PC-3 (cell line): ENCODE results near the gene NKD1. TPM values are rescaled to one million over a fixed set of nuclear protein-coding genes. Genes with fewer than 3 reads are reported as not detected.

Experiments
- ATAC-seq: fragments of 200-7000 bp; cut with Tn5 transposase; 2 replicates; pipeline ENCODE4 v1.9.1; 2020; ENCODE audit warnings: mild to moderate bottlenecking, moderate library complexity
- BruUV-seq: library from RNA; stranded (reverse); fragments of 400-500 nt; replicated peaks from 2 replicates; lab custom pipeline; 2021; lab: Mats Ljungman, UMichigan
- CTCF ChIA-PET: fragments of 300-600 bp; sonication (Branson Sonifier 250); formaldehyde crosslinking; loops from one replicate; lab custom pipeline; 2022; ENCODE audit warnings: antibody characterized with exemption; lab: Charles Lee
- POLR2A ChIA-PET: fragments of 300-600 bp; sonication (Branson Sonifier 250); formaldehyde crosslinking; loops from one replicate; lab custom pipeline; 2022; ENCODE audit warnings: antibody characterized with exemption; ENCODE audit not compliant: unreplicated experiment; lab: Charles Lee
- DNase-seq: peaks from one replicate; pipeline ENCODE4 v3.0.0-alpha.2; 2015
- H2AFZ ChIP-seq: fragments of 300-600 bp; sonication (generic); 2 replicates; pipeline ENCODE4 v1.6.0; 2016; ENCODE audit warnings: antibody characterized with exemption, low read length
- H3F3A ChIP-seq: fragments of 300-600 bp; sonication (generic); one replicate; pipeline ENCODE4 v1.6.0; 2017; ENCODE audit warnings: antibody characterized with exemption, low read length, control low read depth, mild to moderate bottlenecking; ENCODE audit not compliant: unreplicated experiment
- H3K27ac ChIP-seq: fragments of 300-600 bp; sonication (generic); 2 replicates; pipeline ENCODE4 v1.5.1; 2016; ENCODE audit warnings: mild to moderate bottlenecking, low read length
- H3K27me3 ChIP-seq: fragments of 300-600 bp; sonication (generic); 2 replicates; pipeline ENCODE4 v1.6.1; 2016; ENCODE audit warnings: low read length, mixed read lengths
- H3K36me3 ChIP-seq: fragments of 300-600 bp; sonication (generic); 2 replicates; pipeline ENCODE4 v1.6.1; 2016; ENCODE audit warnings: low read depth, mixed run types, low read length, mixed read lengths
- H3K4me1 ChIP-seq: fragments of 300-600 bp; sonication (generic); 2 replicates; pipeline ENCODE4 v1.5.1; 2016; ENCODE audit warnings: low read length; ENCODE audit not compliant: insufficient read depth
- H3K4me2 ChIP-seq: fragments of 300-600 bp; sonication (generic); 2 replicates; pipeline ENCODE4 v1.6.0; 2016; ENCODE audit warnings: low read length
- H3K4me3 ChIP-seq: fragments of 300-600 bp; sonication (generic); 2 replicates; pipeline ENCODE4 v1.5.1; 2016; ENCODE audit warnings: mild to moderate bottlenecking, low read length, mixed read lengths
- H3K79me2 ChIP-seq: fragments of 300-600 bp; sonication (generic); 2 replicates; pipeline ENCODE4 v1.6.1; 2017; ENCODE audit warnings: low read length, mixed read lengths
- H3K9ac ChIP-seq: fragments of 300-600 bp; sonication (generic); 2 replicates; pipeline ENCODE4 v1.6.0; 2016; ENCODE audit warnings: mild to moderate bottlenecking, low read length
- H3K9me2 ChIP-seq: fragments of 300-600 bp; sonication (generic); replicated peaks from 2 replicates; pipeline ENCODE4 v1.6.1; 2016; ENCODE audit warnings: mixed run types, low read length, mixed read lengths
- H3K9me3 ChIP-seq: fragments of 300-600 bp; sonication (generic); 2 replicates; pipeline ENCODE4 v1.6.1; 2016; ENCODE audit warnings: low read length, mixed read lengths
- H4K20me1 ChIP-seq: fragments of 300-600 bp; sonication (generic); 2 replicates; pipeline ENCODE4 v1.6.1; 2016; ENCODE audit warnings: low read length, mixed read lengths
- CTCF ChIP-seq: fragments of 300-600 bp; sonication (generic); conservative IDR thresholded peaks from 2 replicates; pipeline ENCODE4 v1.5.1; 2017; ENCODE audit warnings: antibody characterized with exemption, low read depth, mild to moderate bottlenecking, low read length
- EZH2 ChIP-seq: fragments of 300-600 bp; sonication (generic); IDR thresholded peaks from one replicate; pipeline ENCODE4 v1.6.1; 2017; ENCODE audit warnings: antibody characterized with exemption, mild to moderate bottlenecking, low read length; ENCODE audit not compliant: unreplicated experiment
- EZH2phosphoT487 ChIP-seq: fragments of 300-600 bp; sonication (generic); IDR thresholded peaks from 2 replicates; pipeline ENCODE4 v1.6.1; 2018; ENCODE audit warnings: mild to moderate bottlenecking, antibody characterized with exemption, low read length, borderline replicate concordance
- intact Hi-C: fragments of 100-400 bp; cut with micrococcal nuclease; formaldehyde crosslinking; loops from 2 replicates; pipeline ENCODE4 v1.9.0; 2023
- total RNA-seq: library from RNA; depleted of rRNA; stranded (reverse); fragments of >200 nt; gene quantifications from 2 replicates; pipeline ENCODE4 v1.2.3, GENCODE V29; 2014

Gene NKD1
- total RNA-seq, 1 experiment from 2014 or later: 0.07 TPM

GRCh38 chr16:50587543-50587942 is 39.3 kb downstream of the NKD1 start:
- TF ChIP-seq CTCF (no peak), EZH2phosphoT487 (no peak), EZH2 (no peak)
- no peak for DNase-seq
- Histone ChIP-seq H2AFZ (no peak overlapping the region), H3K79me2 (no peaks in the 10 kb centered on the region), H3K27me3 (no peaks in the 10 kb centered on the region), H3K4me3 (no peak overlapping the region), H3K9ac (no peak overlapping the region), H3K27ac (no peak overlapping the region), H3K4me2 (no peak overlapping the region), H3K36me3 (no peaks in the 10 kb centered on the region), H4K20me1 (no peaks in the 10 kb centered on the region), H3K9me2 (no peaks in the 10 kb centered on the region), H3K9me3 (no peaks in the 10 kb centered on the region), H3F3A (no peaks in the 10 kb centered on the region), H3K4me1 (no peaks in the 10 kb centered on the region)
- ChIA-PET POLR2A (no interaction called here), CTCF (no interaction called here)
- intact Hi-C loops: no loop called here
- no TSS peak for BruUV-seq
- no peak for ATAC-seq

- H3K36me3 ChIP-seq: no peaks in the 10 kb centered on the region
- no peaks in the 10 kb centered on the region for H3K9me3 ChIP-seq
- H3K9ac ChIP-seq: no peak overlapping the region
- H3K4me1 ChIP-seq: no peaks in the 10 kb centered on the region
- no peak overlapping the region for H3K27ac ChIP-seq
- ChIA-PET CTCF (no interaction called here), POLR2A (no interaction called here)
- no peaks in the 10 kb centered on the region for H4K20me1 ChIP-seq
- ATAC-seq (no peak), DNase-seq (no peak)
- TF ChIP-seq EZH2 (no peak), EZH2phosphoT487 (no peak), CTCF (no peak)
- no peak overlapping the region for H3K4me3 ChIP-seq
- intact Hi-C loops: no loop called here
- no peaks in the 10 kb centered on the region for H3F3A ChIP-seq
- no peak overlapping the region for H2AFZ ChIP-seq
- BruUV-seq: no TSS peak
- H3K9me2 ChIP-seq: no peaks in the 10 kb centered on the region
- H3K79me2 ChIP-seq: no peaks in the 10 kb centered on the region
- H3K4me2 ChIP-seq: no peak overlapping the region
- no peaks in the 10 kb centered on the region for H3K27me3 ChIP-seq
These were observed 40.1 kb downstream of the NKD1 start for GRCh38 chr16:50588276-50588675.

- intact Hi-C loops: no loop called here
- H3K4me1 ChIP-seq: no peaks in the 10 kb centered on the region
- H4K20me1 ChIP-seq: no peaks in the 10 kb centered on the region
- no peaks in the 10 kb centered on the region for H3K9me2 ChIP-seq
- H3K79me2 ChIP-seq: no peaks in the 10 kb centered on the region
- no peak overlapping the region for H3K4me2 ChIP-seq
- ChIA-PET CTCF (no interaction called here), POLR2A (no interaction called here)
- H3K27me3 ChIP-seq: no peaks in the 10 kb centered on the region
- H2AFZ ChIP-seq: no peak overlapping the region
- TF ChIP-seq EZH2phosphoT487: no peak
- TF ChIP-seq EZH2: no peak
- no peak for TF ChIP-seq CTCF
- BruUV-seq: no TSS peak
- H3K9ac ChIP-seq: no peak overlapping the region
- H3K36me3 ChIP-seq: no peaks in the 10 kb centered on the region
- H3K27ac ChIP-seq: no peak overlapping the region
- no peak overlapping the region for H3K4me3 ChIP-seq
- H3K9me3 ChIP-seq: no peaks in the 10 kb centered on the region
- DNase-seq: no peak
- H3F3A ChIP-seq: no peaks in the 10 kb centered on the region
- no peak for ATAC-seq
These were observed 43.0 kb downstream of the NKD1 start for GRCh38 chr16:50591209-50591608.
